IMR-90 (cell line): ENCODE data around the gene FANCE. TPM values are rescaled to one million over a fixed set of nuclear protein-coding genes. Genes with fewer than 3 reads are reported as not detected.

Source experiments
- ATAC-seq: fragments of 200-7000 bp; cut with Tn5 transposase; 2 replicates; pipeline ENCODE4 v1.9.1; 2020; ENCODE audit warnings: low read depth, mild to moderate bottlenecking, moderate library complexity
- BruUV-seq: library from RNA; stranded (reverse); fragments of 400-500 nt; replicated peaks from 2 replicates; lab custom pipeline; 2021; lab: Mats Ljungman, UMichigan
- CTCF ChIA-PET: fragments of 300-600 bp; formaldehyde crosslinking; extraction: SDS; loops from one replicate; lab custom pipeline; 2021; ENCODE audit warnings: antibody characterized with exemption; lab: Yijun Ruan, JAX
- POLR2A ChIA-PET: fragments of 300-600 bp; sonication (Branson Sonifier 250); formaldehyde crosslinking; loops from one replicate; lab custom pipeline; 2022; ENCODE audit warnings: antibody characterized with exemption; ENCODE audit not compliant: unreplicated experiment; lab: Charles Lee
- DNase-seq: peaks from one replicate; pipeline ENCODE4 v3.0.0; 2013
- H2AFZ ChIP-seq: replicated peaks from 2 replicates; pipeline ENCODE3; 2013; ENCODE audit warnings: low read length, mild to moderate bottlenecking; ENCODE audit not compliant: poor library complexity
- H2AK5ac ChIP-seq: 2 replicates; pipeline ENCODE4 v1.6.1; 2013; ENCODE audit warnings: low read depth, low read length, inconsistent platforms
- H2AK9ac ChIP-seq: replicated peaks from 2 replicates; pipeline ENCODE3; 2013; ENCODE audit warnings: mild to moderate bottlenecking, low read depth, low read length, moderate library complexity; ENCODE audit not compliant: poor library complexity
- H2BK120ac ChIP-seq: 2 replicates; pipeline ENCODE4 v1.6.1; 2013; ENCODE audit warnings: low read depth, low read length, inconsistent platforms
- H2BK15ac ChIP-seq: 3 replicates; pipeline ENCODE4 v1.6.1; 2013; ENCODE audit warnings: low read depth, low read length, inconsistent platforms
- H2BK20ac ChIP-seq: 2 replicates; pipeline ENCODE4 v1.6.1; 2013; ENCODE audit warnings: low read depth, mild to moderate bottlenecking, inconsistent platforms, low read length, moderate library complexity
- H2BK5ac ChIP-seq: 2 replicates; pipeline ENCODE4 v1.6.1; 2013; ENCODE audit warnings: mild to moderate bottlenecking, low read depth, low read length, inconsistent platforms; ENCODE audit not compliant: poor library complexity, severe bottlenecking
- H3K14ac ChIP-seq: replicated peaks from 2 replicates; pipeline ENCODE4 v1.6.1; 2013; ENCODE audit warnings: low read depth, low read length, inconsistent platforms
- H3K18ac ChIP-seq: 2 replicates; pipeline ENCODE4 v1.6.1; 2013; ENCODE audit warnings: low read depth, low read length, control low read depth
- H3K23ac ChIP-seq: 2 replicates; pipeline ENCODE4 v1.6.1; 2013; ENCODE audit warnings: low read depth, low read length, inconsistent platforms
- H3K27ac ChIP-seq: 2 replicates; pipeline ENCODE4 v1.5.1; 2013; ENCODE audit warnings: mild to moderate bottlenecking, control low read depth, low read length; ENCODE audit not compliant: insufficient read depth
- H3K27me3 ChIP-seq: 2 replicates; pipeline ENCODE4 v1.6.1; 2013; ENCODE audit warnings: low read length; ENCODE audit not compliant: control insufficient read depth, insufficient read depth
- H3K36me3 ChIP-seq: 2 replicates; pipeline ENCODE4 v1.6.1; 2013; ENCODE audit warnings: low read length, mixed read lengths; ENCODE audit not compliant: control insufficient read depth, insufficient read depth
- H3K4ac ChIP-seq: 2 replicates; pipeline ENCODE4 v1.6.1; 2013; ENCODE audit warnings: low read depth, low read length, inconsistent platforms
- H3K4me1 ChIP-seq: 2 replicates; pipeline ENCODE4 v1.6.1; 2013; ENCODE audit warnings: low read length, mixed read lengths; ENCODE audit not compliant: control insufficient read depth, insufficient read depth
- H3K4me2 ChIP-seq: 2 replicates; pipeline ENCODE4 v1.6.1; 2013; ENCODE audit warnings: low read depth, mild to moderate bottlenecking, control low read depth, low read length, moderate library complexity
- H3K4me3 ChIP-seq: 2 replicates; pipeline ENCODE4 v1.5.1; 2013; ENCODE audit warnings: low read depth, mild to moderate bottlenecking, control low read depth, low read length, moderate library complexity; ENCODE audit not compliant: insufficient read depth
- H3K56ac ChIP-seq: 2 replicates; pipeline ENCODE4 v1.6.1; 2013; ENCODE audit warnings: low read length, inconsistent platforms; ENCODE audit not compliant: insufficient read depth; ENCODE audit errors: extremely low read depth
- H3K79me1 ChIP-seq, 2 experiments: 2 replicates each; pipeline ENCODE4 v1.6.1; 2013; ENCODE audit warnings: low read length in 2 of 2, inconsistent platforms in 1 of 2, low read depth in 1 of 2
- H3K9ac ChIP-seq: 2 replicates; pipeline ENCODE4 v1.6.1; 2013; ENCODE audit warnings: low read depth, low read length, control low read depth
- H3K9me1 ChIP-seq: 2 replicates; pipeline ENCODE4 v1.6.1; 2013; ENCODE audit warnings: low read length, inconsistent platforms; ENCODE audit not compliant: insufficient read depth
- H3K9me3 ChIP-seq: 2 replicates; pipeline ENCODE4 v1.6.1; 2013; ENCODE audit warnings: low read length; ENCODE audit not compliant: control insufficient read depth, insufficient read depth
- H4K20me1 ChIP-seq: 2 replicates; pipeline ENCODE4 v1.6.1; 2013; ENCODE audit warnings: low read length, inconsistent platforms; ENCODE audit not compliant: insufficient read depth
- H4K5ac ChIP-seq: 2 replicates; pipeline ENCODE4 v1.6.1; 2013; ENCODE audit warnings: mild to moderate bottlenecking, low read depth, low read length, control low read depth
- H4K8ac ChIP-seq, 2 experiments: 2 replicates each; pipeline ENCODE4 v1.6.1; 2013; ENCODE audit warnings: low read depth in 2 of 2, low read length in 2 of 2, control low read depth in 1 of 2, inconsistent platforms in 1 of 2
- H4K91ac ChIP-seq: 2 replicates; pipeline ENCODE4 v1.6.1; 2013; ENCODE audit warnings: low read depth, low read length, inconsistent platforms; ENCODE audit not compliant: insufficient read depth
- BHLHE40 ChIP-seq: fragments of 150-350 bp; IDR thresholded peaks from 2 replicates; pipeline ENCODE4 v1.6.1; 2016; ENCODE audit warnings: mild to moderate bottlenecking, low read depth, low read length
- CEBPB ChIP-seq: IDR thresholded peaks from 2 replicates; pipeline ENCODE4 v1.6.1; 2012; ENCODE audit warnings: low read depth, low read length, improper control_type of control experiment
- CHD1 ChIP-seq: IDR thresholded peaks from 2 replicates; pipeline ENCODE4 v1.6.1; 2012; ENCODE audit warnings: low read depth, low read length, improper control_type of control experiment
- FOS ChIP-seq: fragments of 150-350 bp; IDR thresholded peaks from 2 replicates; pipeline ENCODE4 v1.6.1; 2016; ENCODE audit warnings: low read depth, low read length
- MAFK ChIP-seq: IDR thresholded peaks from 2 replicates; pipeline ENCODE4 v1.6.1; 2012; ENCODE audit warnings: low read depth, low read length, improper control_type of control experiment
- MAZ ChIP-seq: IDR thresholded peaks from 2 replicates; pipeline ENCODE4 v1.6.1; 2012; ENCODE audit warnings: low read depth, mild to moderate bottlenecking, low read length, improper control_type of control experiment, moderate library complexity, borderline replicate concordance
- MXI1 ChIP-seq: IDR thresholded peaks from 2 replicates; pipeline ENCODE4 v1.6.1; 2012; ENCODE audit warnings: low read depth, mild to moderate bottlenecking, low read length, moderate library complexity, borderline replicate concordance
- NFE2L2 ChIP-seq: fragments of 150-350 bp; IDR thresholded peaks from 2 replicates; pipeline ENCODE4 v1.6.1; 2016; ENCODE audit warnings: low read depth, mild to moderate bottlenecking, low read length
- POLR2A ChIP-seq: IDR thresholded peaks from 2 replicates; pipeline ENCODE4 v1.6.1; 2012; ENCODE audit warnings: mild to moderate bottlenecking, low read depth, low read length
- RAD21 ChIP-seq: IDR thresholded peaks from 2 replicates; pipeline ENCODE4 v1.6.1; 2012; ENCODE audit warnings: low read length, improper control_type of control experiment
- RCOR1 ChIP-seq: IDR thresholded peaks from 2 replicates; pipeline ENCODE4 v1.6.1; 2012; ENCODE audit warnings: mild to moderate bottlenecking, low read length, improper control_type of control experiment; ENCODE audit not compliant: insufficient replicate concordance
- SMC3 ChIP-seq: fragments of 150-350 bp; IDR thresholded peaks from 2 replicates; pipeline ENCODE4 v1.6.1; 2016; ENCODE audit warnings: low read depth, mild to moderate bottlenecking, antibody characterized with exemption, low read length, moderate library complexity
- WGBS, 2 experiments: methylation state at CpG; one replicate each; pipeline versions ENCODE4 v1.1.5 to v1.1.7; 2013; ENCODE audit warnings: missing lambda C conversion rate in 2 of 2; ENCODE audit not compliant: insufficient read length in 1 of 2; ENCODE audit errors: extremely low coverage in 2 of 2; 5-methylcytosine and 5-hydroxymethylcytosine counted together
- dilution Hi-C: fragments of 300-500 bp; cut with HindIII; formaldehyde crosslinking; loops from one replicate; pipeline ENCODE4 v1.14.3; 2018; ENCODE audit warnings: low sequenced_read_pairs; ENCODE audit not compliant: unreplicated experiment
- in situ Hi-C: fragments of 300-500 bp; cut with MboI; formaldehyde crosslinking; loops from 3 replicates; pipeline ENCODE4 v1.14.3; 2019; ENCODE audit warnings: low sequenced_read_pairs, inconsistent platforms, mixed read lengths
- intact Hi-C: fragments of 100-400 bp; cut with micrococcal nuclease; formaldehyde crosslinking; loops from 2 replicates; pipeline ENCODE4 v1.10.0; 2022
- polyA plus RNA-seq, 3 experiments: library from polyadenylated mRNA; depleted of rRNA; stranded (reverse); fragments of >200 nt; gene quantifications; 2 replicates each; pipeline ENCODE4 v1.2.3, GENCODE V29; 2012; ENCODE audit warnings: low replicate concordance in 1 of 3
- total RNA-seq: library from RNA; depleted of rRNA; stranded (reverse); fragments of >200 nt; gene quantifications from 2 replicates; pipeline ENCODE4 v1.2.3, GENCODE V29; 2012
- TF ChIP-seq, protein P1 (sequence below): fragments of 150-350 bp; IDR thresholded peaks from 2 replicates; pipeline ENCODE4 v1.6.1; 2017; ENCODE audit warnings: mild to moderate bottlenecking, antibody characterized with exemption, low read length, low read depth
- TF ChIP-seq, protein P2 (sequence below): fragments of 150-350 bp; IDR thresholded peaks from 2 replicates; pipeline ENCODE4 v1.6.1; 2016; ENCODE audit warnings: low read depth, mild to moderate bottlenecking, low read length, moderate library complexity, borderline replicate concordance

The FANCE gene
- total and polyA plus RNA-seq, 2 of the 4 experiments (the other 2 are of a cell fraction) = 7.1 to 9.1 TPM

DNA sequence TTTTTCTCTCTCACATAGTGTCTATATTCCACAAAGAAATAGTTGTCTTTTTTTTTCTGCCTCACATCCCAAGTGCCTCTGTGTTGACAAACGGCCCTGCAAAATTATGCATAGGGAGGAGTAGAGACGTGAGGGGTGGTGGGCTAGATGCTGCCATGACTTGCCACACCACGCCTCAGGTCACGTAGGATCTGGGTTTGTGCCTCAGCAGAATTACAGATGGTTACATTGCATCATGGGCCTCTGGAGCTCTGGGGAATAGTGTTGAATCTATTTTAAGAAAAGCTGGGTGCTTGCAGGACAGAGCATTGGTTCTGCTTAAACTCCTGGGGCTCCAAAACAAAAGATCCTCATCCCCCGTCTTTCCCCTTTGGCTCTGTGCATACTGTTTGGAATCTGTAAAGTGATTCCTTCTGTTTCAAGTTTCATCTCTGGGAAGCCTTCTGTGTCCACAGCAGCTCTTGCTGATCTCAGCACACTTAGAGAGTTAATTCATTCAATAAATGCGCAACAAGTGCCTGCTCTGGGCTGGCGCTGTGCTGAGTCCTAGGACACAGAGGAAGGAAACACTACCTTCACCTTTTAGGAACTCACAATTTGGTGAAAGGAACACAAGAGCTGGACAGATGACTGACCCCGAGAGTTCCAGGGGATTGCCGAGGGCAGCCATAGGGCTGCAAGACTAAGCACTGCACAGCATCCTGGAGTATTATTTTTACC, 2.4 kb downstream of the FANCE start:
- ChIA-PET POLR2A (no interaction called here), CTCF (interaction anchor here (0.6 to 0.8 kb wide), 2 partner anchors 23 to 113 kb away, joined by 3 to 8 read pairs; no protein-coding TSS in a partner anchor)
- H3K9ac ChIP-seq = no peak overlapping the region
- no peak overlapping the region for H3K4me3 ChIP-seq
- H3K18ac ChIP-seq = no peak overlapping the region
- H2AFZ ChIP-seq = no peak overlapping the region
- no peak overlapping the region for H2BK120ac ChIP-seq
- no peak overlapping the region for H3K56ac ChIP-seq
- DNase-seq (no peak), ATAC-seq (no peak)
- H3K36me3 ChIP-seq = peaks cover 22% of the 10 kb centered on the region
- no peak overlapping the region for H4K8ac ChIP-seq
- H3K9me3 ChIP-seq = no peaks in the 10 kb centered on the region
- TF ChIP-seq NFE2L2 (no peak), MXI1 (no peak), BHLHE40 (no peak), POLR2A (no peak), MAZ (no peak), SMC3 (no peak), CEBPB (no peak), RCOR1 (no peak), MAFK (no peak), RAD21 (no peak), CHD1 (no peak), FOS (no peak)
- TF ChIP-seq, protein P1, sequence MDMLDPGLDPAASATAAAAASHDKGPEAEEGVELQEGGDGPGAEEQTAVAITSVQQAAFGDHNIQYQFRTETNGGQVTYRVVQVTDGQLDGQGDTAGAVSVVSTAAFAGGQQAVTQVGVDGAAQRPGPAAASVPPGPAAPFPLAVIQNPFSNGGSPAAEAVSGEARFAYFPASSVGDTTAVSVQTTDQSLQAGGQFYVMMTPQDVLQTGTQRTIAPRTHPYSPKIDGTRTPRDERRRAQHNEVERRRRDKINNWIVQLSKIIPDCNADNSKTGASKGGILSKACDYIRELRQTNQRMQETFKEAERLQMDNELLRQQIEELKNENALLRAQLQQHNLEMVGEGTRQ = no peak
- TF ChIP-seq, protein P2, sequence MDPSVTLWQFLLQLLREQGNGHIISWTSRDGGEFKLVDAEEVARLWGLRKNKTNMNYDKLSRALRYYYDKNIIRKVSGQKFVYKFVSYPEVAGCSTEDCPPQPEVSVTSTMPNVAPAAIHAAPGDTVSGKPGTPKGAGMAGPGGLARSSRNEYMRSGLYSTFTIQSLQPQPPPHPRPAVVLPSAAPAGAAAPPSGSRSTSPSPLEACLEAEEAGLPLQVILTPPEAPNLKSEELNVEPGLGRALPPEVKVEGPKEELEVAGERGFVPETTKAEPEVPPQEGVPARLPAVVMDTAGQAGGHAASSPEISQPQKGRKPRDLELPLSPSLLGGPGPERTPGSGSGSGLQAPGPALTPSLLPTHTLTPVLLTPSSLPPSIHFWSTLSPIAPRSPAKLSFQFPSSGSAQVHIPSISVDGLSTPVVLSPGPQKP = no peak
- WGBS, 2 experiments = no CpG with 5 or more reads among the region's 9 CpGs
- peak overlapping the region; percentile 85 for H2AK9ac ChIP-seq
- peaks cover 4% of the 10 kb centered on the region; the same call in 1 of the 2 replicates for H4K20me1 ChIP-seq
- H2BK5ac ChIP-seq = no peak overlapping the region
- peaks cover 6% of the 10 kb centered on the region for H3K4me1 ChIP-seq
- in situ Hi-C loops = loop anchor here (5.0 kb wide), 1 partner anchor 112 kb away; the partner anchor contains the start of gene PPARD
- dilution Hi-C loops = no loop called here
- H3K27ac ChIP-seq = no peak overlapping the region
- H3K79me1 ChIP-seq = peaks cover 9 to 41% of the 10 kb centered on the region in 2 experiments
- no peak overlapping the region for H4K5ac ChIP-seq
- H2BK15ac ChIP-seq = no peak overlapping the region
- no peak overlapping the region for H4K91ac ChIP-seq
- BruUV-seq = no TSS peak
- peak overlapping the region; percentile 58; the same call in 1 of the 2 replicates for H3K23ac ChIP-seq
- no peaks in the 10 kb centered on the region for H3K27me3 ChIP-seq
- intact Hi-C loops = loop anchor here (5.0 to 10.0 kb wide), 2 partner anchors 157 to 310 kb away; partner anchors contain the start of genes DEF6 and TCP11
- no peak overlapping the region for H3K14ac ChIP-seq
- no peak overlapping the region; the same call in 1 of the 2 replicates for H3K4me2 ChIP-seq
- no peak overlapping the region for H2BK20ac ChIP-seq
- H3K9me1 ChIP-seq = peaks cover 4% of the 10 kb centered on the region
- peak overlapping the region; percentile 87; the same call in 1 of the 2 replicates for H2AK5ac ChIP-seq
- no peak overlapping the region for H3K4ac ChIP-seq
